Vagina (tissue), 2 donors: ENCODE measurements around the gene CCR6.

Experiments
- CTCF ChIP-seq, 3 experiments: fragments of 450-650 bp in 2 of 3; fragments of 200-600 bp in 1 of 3; sonication (generic) in 1 of 3; IDR thresholded peaks; one replicate each; pipeline ENCODE4 v1.5.1; 2017 to 2019; ENCODE audit warnings: antibody characterized with exemption in 3 of 3, mild to moderate bottlenecking in 2 of 3, moderate library complexity in 2 of 3
- POLR2A ChIP-seq, 2 donors: fragments of 450-650 bp; IDR thresholded peaks; one replicate each; pipeline ENCODE4 v1.6.1; 2017; ENCODE audit warnings: antibody characterized with exemption in 2 of 2, mild to moderate bottlenecking in 2 of 2, moderate library complexity in 2 of 2

GRCh38 chr6:167151648-167152047 is 28.8 kb downstream of the CCR6 start:
- TF ChIP-seq CTCF (IDR thresholded peaks at IDR 0.05) (no peak), POLR2A (IDR thresholded peaks at IDR 0.05) (no peak)
